GM19240 (cell line): ENCODE measurements around the gene CDK6.

Experiments used
- DNase-seq: peaks from one replicate; pipeline ENCODE4 v3.0.0; 2011; ENCODE audit warnings: low spot score; ENCODE audit not compliant: insufficient read length

The CDK6 gene

GRCh38 chr7:92827464-92828120 is 8.8 kb downstream of the CDK6 start:
- DNase-seq = no peak

GRCh38 chr7:92826258-92826938 is 10.0 kb downstream of the CDK6 start:
- DNase-seq = no peak

GRCh38 chr7:92824901-92825480 is 11.4 kb downstream of the CDK6 start:
- DNase-seq = no peak

DNA sequence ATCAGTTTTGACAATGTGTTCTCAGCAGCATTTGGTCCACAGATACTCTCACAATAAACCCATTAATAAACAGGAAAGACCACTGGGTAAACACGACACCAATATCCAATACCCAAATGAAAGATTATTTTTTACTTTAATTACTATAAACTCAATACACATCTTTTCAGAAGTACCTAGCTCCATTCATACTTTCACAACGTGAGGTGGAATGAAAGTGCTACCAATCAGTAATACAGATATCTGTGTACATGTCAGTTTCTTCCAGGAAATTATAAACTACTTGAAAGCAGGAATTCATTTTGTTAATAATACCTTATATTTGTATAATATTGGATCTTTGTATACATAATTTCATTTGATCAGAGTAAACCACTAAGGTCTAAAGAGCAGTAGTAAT is 11.9 kb downstream of the CDK6 start:
- DNase-seq = no peak

- no peak for DNase-seq
These were observed 13.3 kb downstream of the CDK6 start for GRCh38 chr7:92823042-92823441.

- DNase-seq = no peak
These were observed 16.2 kb downstream of the CDK6 start for GRCh38 chr7:92820191-92820590.

DNA sequence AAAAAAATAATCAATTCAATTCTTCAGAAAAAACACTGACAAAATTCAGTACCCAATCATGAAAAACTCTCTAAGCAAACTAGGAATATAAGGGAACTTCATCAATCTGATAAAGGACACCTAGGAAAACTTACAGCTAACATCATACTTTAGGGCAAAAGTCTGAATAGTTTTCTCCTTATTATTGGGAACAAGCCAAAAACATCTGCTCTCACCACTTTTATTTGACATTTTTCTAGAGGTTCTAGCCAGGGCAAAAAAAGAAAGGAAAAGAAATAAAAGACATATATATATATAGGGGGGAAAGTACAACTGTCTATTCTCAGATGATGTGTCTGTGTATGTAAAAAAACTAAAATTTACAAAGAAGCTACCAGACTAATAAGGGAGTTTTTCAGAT is 19.0 kb downstream of the CDK6 start:
- no peak for DNase-seq

DNA sequence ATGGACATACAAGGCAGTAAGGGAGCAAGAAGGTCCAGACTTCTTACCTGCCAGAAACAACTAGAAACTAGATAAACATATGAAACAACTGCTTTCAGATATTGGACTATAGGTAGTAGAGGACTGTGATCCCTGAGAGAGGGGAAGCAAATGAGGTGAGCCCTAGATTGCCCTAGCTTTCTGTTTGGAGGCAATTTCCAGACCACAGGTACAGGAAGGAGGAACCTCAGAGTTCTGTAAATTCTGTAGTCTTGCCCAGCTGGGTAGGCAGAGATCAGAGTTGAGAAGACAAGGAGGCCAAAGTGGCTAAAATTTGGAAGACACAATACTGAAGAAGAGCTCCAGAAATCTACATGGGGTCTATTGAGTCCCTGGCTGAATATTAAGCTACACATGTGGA is 21.0 kb downstream of the CDK6 start:
- DNase-seq = no peak

DNA sequence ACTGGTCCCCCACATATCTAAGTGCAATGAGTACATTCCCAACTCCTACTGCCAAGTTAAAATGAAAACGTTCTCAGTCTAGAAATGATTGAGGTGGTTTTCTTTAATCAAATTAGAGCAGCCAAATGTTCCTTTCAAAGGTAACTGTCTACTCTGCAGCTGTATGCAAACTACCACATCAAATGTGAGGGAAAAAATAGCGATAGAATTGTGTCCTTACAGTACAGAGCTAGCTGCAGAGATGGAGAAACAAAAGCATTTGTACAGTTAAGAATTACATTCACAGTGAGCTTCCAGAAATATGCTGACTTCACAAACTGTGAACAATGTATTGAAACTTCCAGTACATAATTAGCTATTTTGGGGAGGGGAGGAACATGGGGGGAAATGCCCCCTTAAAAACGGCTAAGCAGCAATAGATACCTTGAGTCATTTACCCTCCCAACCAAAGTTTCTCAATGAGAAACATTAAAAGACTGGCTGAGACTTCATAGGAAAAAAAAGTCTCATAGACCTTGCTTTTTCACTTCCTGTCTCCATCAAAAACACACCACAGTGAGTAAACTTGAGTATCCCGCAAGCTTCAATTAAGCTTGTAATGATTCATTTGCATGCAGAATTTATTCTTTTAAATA is 22.9 kb downstream of the CDK6 start:
- DNase-seq = no peak

DNA sequence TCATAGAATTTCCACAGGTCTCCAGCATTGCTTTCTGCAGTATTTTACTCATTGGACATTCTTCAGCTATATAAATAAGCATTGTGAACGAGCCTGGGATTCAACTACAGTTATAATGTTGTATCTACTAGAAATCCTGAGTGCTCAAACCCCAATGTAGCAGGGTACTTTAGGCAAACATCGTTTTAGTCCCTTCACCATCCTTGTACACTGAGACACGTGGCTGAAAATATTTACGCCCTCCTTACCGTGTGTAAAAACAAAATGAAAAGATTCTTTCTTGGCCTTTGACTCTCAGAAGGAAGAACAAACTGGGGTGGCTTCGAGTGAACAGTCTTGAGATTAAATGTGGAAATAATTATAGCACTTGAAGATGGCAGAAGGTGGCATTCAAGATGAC is 25.2 kb downstream of the CDK6 start:
- DNase-seq = no peak

DNA sequence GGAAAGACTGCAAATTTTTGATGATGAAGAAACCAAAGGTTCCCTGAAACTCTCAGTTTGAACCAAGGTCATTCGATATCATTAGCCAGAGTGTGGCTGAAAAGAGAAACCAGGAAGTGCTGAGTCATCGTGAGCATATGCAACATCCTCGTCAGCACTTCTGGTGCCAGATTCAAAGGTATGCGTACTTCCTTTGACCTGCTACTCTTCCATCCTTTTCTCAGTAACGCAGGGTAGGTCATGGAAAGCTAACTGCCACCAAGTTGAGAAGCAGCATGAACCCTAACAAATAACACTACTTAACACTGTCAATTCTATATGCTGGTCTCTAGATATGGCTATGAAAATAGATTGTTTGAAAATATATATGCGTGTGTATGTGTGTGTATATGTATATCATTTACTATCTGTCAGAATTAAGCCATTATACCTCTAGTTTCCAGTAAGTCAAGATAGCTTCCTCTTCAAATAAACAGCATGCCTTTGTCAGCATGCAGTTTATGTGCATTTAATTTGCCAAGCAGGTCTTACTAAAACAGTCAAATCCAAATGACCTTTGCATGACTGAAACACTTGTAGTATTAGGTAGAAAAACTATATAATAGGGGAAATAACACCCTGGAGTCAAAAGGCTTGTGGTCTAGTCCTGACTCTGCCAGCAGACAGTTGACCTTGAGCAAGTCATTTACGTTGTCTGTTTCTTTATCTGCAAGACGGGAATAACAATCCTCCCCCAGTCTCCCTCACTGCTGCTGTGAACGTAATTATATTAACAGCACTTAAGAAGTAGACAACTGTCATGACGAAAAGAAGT is 26.4 kb downstream of the CDK6 start:
- no peak for DNase-seq

DNA sequence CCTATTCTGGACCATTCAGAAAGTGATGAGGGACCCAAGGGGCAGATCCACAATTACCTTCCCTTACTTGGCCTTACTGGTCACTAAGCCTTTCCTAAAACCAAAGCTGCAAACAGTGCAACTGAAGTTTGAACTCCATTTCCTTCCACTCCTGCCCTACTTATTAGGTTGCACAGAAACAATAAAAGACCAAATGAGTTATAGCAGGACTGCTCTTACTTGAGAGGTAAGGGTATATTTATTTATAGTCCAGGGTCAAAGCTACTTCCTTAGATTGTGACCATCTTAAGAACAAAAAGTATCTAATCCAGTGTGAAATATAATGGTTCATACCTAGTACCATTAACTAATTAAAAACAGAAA is 27.0 kb downstream of the CDK6 start:
- no peak for DNase-seq

DNA sequence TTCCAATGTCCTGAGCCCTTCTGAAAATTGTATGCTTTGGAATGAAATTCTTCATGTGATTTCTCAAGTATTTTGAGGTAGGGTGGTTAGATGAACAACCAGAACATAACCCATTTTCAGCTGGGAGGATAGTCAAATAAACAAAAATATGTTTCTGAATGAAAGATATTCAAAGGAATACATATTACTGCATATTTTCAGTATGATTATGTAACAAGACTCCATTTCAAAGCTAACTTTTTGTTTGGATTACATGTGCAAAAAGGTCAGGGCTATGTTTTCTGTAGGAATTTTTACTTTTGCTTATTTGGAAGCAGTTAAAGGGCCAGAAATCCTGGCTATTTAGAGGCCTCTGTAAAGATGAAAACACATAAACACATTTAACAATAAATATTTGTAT is 27.7 kb downstream of the CDK6 start:
- no peak for DNase-seq

GRCh38 chr7:92808006-92808405 is 28.4 kb downstream of the CDK6 start:
- DNase-seq = no peak

- DNase-seq = no peak
These were observed 29.9 kb downstream of the CDK6 start for GRCh38 chr7:92806496-92806895.

DNA sequence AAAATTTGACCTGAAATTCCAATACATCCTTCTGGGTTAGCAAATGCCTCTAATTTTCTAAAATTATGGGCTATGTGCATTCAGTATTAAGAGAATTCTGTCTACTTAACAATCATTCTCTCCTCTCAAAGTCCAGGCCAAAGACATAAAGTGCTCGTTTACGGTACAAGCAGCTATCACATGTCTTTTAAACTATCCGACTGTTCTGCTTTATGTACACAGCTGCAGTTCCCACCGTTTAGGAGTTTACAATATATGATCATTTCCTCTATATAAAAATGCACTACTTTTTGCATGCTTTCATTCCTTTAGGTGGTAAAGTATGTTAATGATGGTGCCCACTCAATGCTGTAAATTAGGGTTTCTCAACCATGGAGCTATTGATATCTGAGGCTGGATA is 34.0 kb downstream of the CDK6 start:
- DNase-seq = no peak

- no peak for DNase-seq
These were observed 36.7 kb downstream of the CDK6 start for GRCh38 chr7:92799446-92800211.

DNA sequence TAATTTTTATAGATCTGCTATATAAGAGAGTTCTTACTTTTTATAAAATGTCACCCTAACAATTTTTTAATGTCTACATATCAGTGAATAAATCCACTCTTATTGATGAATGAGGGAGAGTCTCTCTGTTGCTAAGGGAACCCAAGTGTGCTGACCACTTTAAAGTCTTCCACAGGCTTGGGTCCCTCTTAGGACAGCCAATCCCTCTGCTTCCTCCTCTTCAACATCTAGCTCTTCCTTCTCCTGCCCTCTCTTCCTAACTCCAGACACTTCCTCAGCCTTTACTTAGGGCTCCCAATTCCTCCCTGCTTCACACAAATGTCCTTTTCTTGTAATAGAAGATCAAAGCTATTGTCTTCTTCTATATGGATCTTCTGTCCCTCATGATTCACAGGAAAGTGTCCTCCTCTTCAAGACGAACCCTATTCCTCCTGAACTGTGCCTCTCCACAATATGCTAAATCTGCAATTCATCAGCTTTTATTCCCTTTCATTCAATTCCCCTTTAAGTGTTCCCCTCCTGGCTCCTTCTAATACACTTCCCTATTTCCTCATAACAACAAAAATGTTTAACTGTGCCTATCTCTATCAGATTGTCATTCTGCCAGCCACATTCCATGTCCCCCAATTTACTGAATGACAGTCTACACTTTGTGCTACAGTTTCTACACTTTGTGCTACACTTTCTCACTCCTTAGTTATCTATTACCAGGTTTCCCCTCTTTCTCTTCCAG is 37.7 kb downstream of the CDK6 start:
- DNase-seq = no peak

DNA sequence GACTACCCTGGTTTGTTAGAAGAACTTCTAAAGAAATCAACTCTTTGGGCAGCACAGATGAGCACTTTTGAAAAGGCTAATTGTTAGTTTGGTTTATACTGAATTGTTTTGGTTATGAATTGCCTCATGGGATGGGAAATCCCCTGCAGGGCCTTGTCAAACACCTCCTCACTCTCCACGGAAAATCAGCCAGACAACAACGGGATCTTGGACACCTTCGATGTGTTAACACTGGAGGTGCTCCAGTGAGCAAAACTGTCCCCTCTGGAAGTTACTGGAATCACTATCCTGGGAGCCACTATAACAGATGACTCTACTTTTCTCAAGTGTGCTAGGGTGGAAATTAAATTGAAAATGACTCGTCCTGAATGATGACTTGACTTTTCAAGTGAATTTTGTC is 38.7 kb downstream of the CDK6 start:
- DNase-seq = no peak

GRCh38 chr7:92797284-92797683 is 39.1 kb downstream of the CDK6 start:
- no peak for DNase-seq
